H1 (cell line): Measurements from ENCODE around the gene CORT.

ENCODE experiments used
- EP300 ChIP-seq, 2 experiments: IDR thresholded peaks; 1 replicate in 1 of 2; 2 replicates in 1 of 2; pipeline ENCODE4 v1.6.1; 2011 to 2012; ENCODE audit warnings: low read depth in 2 of 2, low read length in 2 of 2, mild to moderate bottlenecking in 2 of 2, borderline replicate concordance in 1 of 2, inconsistent platforms in 1 of 2, moderate library complexity in 1 of 2
- KDM1A ChIP-seq: fragments of 200-600, 300-600 bp; sonication (generic); IDR thresholded peaks from 2 replicates; pipeline ENCODE4 v1.7.1; 2016; ENCODE audit warnings: mild to moderate bottlenecking, low read length, borderline replicate concordance
- POLR2A ChIP-seq, 2 experiments: IDR thresholded peaks; 1 replicate in 1 of 2; 2 replicates in 1 of 2; pipeline ENCODE4 v1.6.1; 2011; ENCODE audit warnings: low read depth in 2 of 2, low read length in 2 of 2, mild to moderate bottlenecking in 2 of 2; ENCODE audit errors: control extremely low read depth in 1 of 2
- RFX5 ChIP-seq: IDR thresholded peaks from 2 replicates; pipeline ENCODE4 v1.6.1; 2011; ENCODE audit warnings: low read depth, low read length, improper control_type of control experiment, borderline replicate concordance
- SP1 ChIP-seq: IDR thresholded peaks from 2 replicates; pipeline ENCODE4 v1.6.1; 2011; ENCODE audit warnings: low read depth, low read length
- TCF12 ChIP-seq: IDR thresholded peaks from 2 replicates; pipeline ENCODE4 v1.6.1; 2011; ENCODE audit warnings: low read depth, mild to moderate bottlenecking, low read length
- TF ChIP-seq, protein P1 (sequence below), 3 experiments: IDR thresholded peaks; 1 replicate in 2 of 3; 2 replicates in 1 of 3; pipeline versions ENCODE4 v1.5.1 to v1.6.1; 2011; ENCODE audit warnings: low read length in 3 of 3, mild to moderate bottlenecking in 3 of 3, inconsistent platforms in 2 of 3, low read depth in 1 of 3, moderate library complexity in 1 of 3; ENCODE audit not compliant: insufficient read depth in 1 of 3; ENCODE audit errors: control extremely low read depth in 1 of 3
- TF ChIP-seq, protein P2 (sequence below): IDR thresholded peaks from 2 replicates; pipeline ENCODE4 v1.6.1; 2011; ENCODE audit warnings: low read depth, mild to moderate bottlenecking, low read length; ENCODE audit not compliant: insufficient read depth
- TF ChIP-seq, protein P3 (sequence below): IDR thresholded peaks from 2 replicates; pipeline ENCODE4 v1.6.1; 2011; ENCODE audit warnings: low read length, improper control_type of control experiment

DNA sequence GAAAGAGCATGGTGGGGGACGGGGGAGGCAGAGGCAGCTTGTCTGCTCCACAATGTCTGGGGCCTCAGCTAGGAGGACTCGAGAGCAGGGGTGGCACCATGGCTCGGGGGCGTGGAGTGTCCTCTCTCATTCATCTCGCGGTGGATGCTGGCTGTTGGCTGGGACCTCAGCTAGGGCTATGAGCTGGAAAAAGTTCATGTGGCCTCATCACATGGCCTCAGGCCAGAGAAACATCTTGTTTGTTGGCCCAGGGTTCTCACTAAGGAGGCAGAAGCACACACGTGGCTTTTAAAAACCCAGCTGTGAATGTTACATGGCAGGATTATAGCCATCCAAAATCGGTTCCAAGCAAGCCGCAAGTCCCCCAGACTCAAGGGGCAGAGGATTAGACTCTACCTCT lies 25.8 kb upstream of the CORT start:
- TF ChIP-seq, protein P1, sequence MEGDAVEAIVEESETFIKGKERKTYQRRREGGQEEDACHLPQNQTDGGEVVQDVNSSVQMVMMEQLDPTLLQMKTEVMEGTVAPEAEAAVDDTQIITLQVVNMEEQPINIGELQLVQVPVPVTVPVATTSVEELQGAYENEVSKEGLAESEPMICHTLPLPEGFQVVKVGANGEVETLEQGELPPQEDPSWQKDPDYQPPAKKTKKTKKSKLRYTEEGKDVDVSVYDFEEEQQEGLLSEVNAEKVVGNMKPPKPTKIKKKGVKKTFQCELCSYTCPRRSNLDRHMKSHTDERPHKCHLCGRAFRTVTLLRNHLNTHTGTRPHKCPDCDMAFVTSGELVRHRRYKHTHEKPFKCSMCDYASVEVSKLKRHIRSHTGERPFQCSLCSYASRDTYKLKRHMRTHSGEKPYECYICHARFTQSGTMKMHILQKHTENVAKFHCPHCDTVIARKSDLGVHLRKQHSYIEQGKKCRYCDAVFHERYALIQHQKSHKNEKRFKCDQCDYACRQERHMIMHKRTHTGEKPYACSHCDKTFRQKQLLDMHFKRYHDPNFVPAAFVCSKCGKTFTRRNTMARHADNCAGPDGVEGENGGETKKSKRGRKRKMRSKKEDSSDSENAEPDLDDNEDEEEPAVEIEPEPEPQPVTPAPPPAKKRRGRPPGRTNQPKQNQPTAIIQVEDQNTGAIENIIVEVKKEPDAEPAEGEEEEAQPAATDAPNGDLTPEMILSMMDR (IDR thresholded peaks at IDR 0.05; ENCODE audit: control extremely low read depth in 1 of 3, insufficient read depth in 1 of 3, low read depth in 1 of 3, low read length in 3 of 3), result no peak
- TF ChIP-seq TCF12 (no peak), POLR2A (IDR thresholded peaks at IDR 0.05; ENCODE audit: control extremely low read depth in 1 of 2, low read depth in 2 of 2, low read length in 2 of 2) (no peak), SP1 (no peak), KDM1A (no peak), RFX5 (no peak), EP300 (IDR thresholded peaks at IDR 0.05; ENCODE audit: borderline replicate concordance in 1 of 2, low read depth in 2 of 2, low read length in 2 of 2) (no peak)
- TF ChIP-seq, protein P2, sequence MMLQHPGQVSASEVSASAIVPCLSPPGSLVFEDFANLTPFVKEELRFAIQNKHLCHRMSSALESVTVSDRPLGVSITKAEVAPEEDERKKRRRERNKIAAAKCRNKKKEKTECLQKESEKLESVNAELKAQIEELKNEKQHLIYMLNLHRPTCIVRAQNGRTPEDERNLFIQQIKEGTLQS, result no peak
- TF ChIP-seq, protein P3, sequence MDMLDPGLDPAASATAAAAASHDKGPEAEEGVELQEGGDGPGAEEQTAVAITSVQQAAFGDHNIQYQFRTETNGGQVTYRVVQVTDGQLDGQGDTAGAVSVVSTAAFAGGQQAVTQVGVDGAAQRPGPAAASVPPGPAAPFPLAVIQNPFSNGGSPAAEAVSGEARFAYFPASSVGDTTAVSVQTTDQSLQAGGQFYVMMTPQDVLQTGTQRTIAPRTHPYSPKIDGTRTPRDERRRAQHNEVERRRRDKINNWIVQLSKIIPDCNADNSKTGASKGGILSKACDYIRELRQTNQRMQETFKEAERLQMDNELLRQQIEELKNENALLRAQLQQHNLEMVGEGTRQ, result no peak
